ENCODE results near the gene RPL19. TPM values are rescaled to one million over a fixed set of nuclear protein-coding genes. Genes with fewer than 3 reads are reported as not detected.

Gene RPL19
- total and polyA plus RNA-seq, 2 experiments from 2014 or later, result 1,594 to 2,627 TPM

DNA sequence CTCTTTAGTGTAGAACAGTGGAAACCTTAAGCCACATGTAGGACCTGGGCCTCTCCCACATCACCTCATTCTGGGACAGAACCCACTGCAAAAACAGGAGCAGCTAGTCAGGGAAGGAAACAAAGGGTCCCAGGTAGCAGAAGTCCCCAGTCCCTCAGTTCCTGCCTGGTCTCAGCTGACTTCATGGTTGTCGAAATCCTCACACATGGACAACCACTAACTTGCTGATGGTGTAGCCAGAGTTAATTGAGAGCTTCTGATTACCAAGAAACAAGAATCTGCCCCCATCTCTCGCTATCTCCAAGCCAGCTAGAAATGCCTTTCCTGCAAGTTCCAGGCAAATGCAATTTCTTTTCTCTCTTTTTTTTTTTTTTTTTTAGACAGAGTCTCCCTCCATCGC, 30.6 kb upstream of the RPL19 start (continued):
- TF ChIP-seq, protein P1, sequence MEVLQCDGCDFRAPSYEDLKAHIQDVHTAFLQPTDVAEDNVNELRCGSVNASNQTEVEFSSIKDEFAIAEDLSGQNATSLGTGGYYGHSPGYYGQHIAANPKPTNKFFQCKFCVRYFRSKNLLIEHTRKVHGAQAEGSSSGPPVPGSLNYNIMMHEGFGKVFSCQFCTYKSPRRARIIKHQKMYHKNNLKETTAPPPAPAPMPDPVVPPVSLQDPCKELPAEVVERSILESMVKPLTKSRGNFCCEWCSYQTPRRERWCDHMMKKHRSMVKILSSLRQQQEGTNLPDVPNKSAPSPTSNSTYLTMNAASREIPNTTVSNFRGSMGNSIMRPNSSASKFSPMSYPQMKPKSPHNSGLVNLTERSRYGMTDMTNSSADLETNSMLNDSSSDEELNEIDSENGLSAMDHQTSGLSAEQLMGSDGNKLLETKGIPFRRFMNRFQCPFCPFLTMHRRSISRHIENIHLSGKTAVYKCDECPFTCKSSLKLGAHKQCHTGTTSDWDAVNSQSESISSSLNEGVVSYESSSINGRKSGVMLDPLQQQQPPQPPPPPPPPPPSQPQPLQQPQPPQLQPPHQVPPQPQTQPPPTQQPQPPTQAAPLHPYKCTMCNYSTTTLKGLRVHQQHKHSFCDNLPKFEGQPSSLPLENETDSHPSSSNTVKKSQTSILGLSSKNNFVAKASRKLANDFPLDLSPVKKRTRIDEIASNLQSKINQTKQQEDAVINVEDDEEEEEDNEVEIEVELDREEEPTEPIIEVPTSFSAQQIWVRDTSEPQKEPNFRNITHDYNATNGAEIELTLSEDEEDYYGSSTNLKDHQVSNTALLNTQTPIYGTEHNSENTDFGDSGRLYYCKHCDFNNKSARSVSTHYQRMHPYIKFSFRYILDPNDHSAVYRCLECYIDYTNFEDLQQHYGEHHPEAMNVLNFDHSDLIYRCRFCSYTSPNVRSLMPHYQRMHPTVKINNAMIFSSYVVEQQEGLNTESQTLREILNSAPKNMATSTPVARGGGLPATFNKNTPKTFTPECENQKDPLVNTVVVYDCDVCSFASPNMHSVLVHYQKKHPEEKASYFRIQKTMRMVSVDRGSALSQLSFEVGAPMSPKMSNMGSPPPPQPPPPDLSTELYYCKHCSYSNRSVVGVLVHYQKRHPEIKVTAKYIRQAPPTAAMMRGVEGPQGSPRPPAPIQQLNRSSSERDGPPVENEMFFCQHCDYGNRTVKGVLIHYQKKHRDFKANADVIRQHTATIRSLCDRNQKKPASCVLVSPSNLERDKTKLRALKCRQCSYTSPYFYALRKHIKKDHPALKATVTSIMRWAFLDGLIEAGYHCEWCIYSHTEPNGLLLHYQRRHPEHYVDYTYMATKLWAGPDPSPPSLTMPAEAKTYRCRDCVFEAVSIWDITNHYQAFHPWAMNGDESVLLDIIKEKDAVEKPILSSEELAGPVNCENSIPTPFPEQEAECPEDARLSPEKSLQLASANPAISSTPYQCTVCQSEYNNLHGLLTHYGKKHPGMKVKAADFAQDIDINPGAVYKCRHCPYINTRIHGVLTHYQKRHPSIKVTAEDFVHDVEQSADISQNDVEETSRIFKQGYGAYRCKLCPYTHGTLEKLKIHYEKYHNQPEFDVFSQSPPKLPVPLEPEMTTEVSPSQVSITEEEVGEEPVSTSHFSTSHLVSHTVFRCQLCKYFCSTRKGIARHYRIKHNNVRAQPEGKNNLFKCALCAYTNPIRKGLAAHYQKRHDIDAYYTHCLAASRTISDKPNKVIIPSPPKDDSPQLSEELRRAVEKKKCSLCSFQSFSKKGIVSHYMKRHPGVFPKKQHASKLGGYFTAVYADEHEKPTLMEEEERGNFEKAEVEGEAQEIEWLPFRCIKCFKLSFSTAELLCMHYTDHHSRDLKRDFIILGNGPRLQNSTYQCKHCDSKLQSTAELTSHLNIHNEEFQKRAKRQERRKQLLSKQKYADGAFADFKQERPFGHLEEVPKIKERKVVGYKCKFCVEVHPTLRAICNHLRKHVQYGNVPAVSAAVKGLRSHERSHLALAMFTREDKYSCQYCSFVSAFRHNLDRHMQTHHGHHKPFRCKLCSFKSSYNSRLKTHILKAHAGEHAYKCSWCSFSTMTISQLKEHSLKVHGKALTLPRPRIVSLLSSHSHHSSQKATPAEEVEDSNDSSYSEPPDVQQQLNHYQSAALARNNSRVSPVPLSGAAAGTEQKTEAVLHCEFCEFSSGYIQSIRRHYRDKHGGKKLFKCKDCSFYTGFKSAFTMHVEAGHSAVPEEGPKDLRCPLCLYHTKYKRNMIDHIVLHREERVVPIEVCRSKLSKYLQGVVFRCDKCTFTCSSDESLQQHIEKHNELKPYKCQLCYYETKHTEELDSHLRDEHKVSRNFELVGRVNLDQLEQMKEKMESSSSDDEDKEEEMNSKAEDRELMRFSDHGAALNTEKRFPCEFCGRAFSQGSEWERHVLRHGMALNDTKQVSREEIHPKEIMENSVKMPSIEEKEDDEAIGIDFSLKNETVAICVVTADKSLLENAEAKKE (CRISPR knock-in tag; IDR thresholded peaks at IDR 0.05), result no peak
- TF ChIP-seq CREB1 (CRISPR knock-in tag; IDR thresholded peaks at IDR 0.05; ENCODE audit: low read depth), result no peak
- TF ChIP-seq EZH2phosphoT487 (IDR thresholded peaks at IDR 0.05; ENCODE audit: unreplicated experiment), result no peak
- TF ChIP-seq ZNF331 (CRISPR knock-in tag; IDR thresholded peaks at IDR 0.05; ENCODE audit: low read depth), result no peak
- no peak for TF ChIP-seq STAT1 (IDR thresholded peaks at IDR 0.05; ENCODE audit: unreplicated experiment)
- TF ChIP-seq NANOG (IDR thresholded peaks at IDR 0.05; ENCODE audit: borderline replicate concordance), result no peak
- TF ChIP-seq, protein P2, sequence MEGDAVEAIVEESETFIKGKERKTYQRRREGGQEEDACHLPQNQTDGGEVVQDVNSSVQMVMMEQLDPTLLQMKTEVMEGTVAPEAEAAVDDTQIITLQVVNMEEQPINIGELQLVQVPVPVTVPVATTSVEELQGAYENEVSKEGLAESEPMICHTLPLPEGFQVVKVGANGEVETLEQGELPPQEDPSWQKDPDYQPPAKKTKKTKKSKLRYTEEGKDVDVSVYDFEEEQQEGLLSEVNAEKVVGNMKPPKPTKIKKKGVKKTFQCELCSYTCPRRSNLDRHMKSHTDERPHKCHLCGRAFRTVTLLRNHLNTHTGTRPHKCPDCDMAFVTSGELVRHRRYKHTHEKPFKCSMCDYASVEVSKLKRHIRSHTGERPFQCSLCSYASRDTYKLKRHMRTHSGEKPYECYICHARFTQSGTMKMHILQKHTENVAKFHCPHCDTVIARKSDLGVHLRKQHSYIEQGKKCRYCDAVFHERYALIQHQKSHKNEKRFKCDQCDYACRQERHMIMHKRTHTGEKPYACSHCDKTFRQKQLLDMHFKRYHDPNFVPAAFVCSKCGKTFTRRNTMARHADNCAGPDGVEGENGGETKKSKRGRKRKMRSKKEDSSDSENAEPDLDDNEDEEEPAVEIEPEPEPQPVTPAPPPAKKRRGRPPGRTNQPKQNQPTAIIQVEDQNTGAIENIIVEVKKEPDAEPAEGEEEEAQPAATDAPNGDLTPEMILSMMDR (conservative IDR thresholded peaks at IDR 0.05; ENCODE audit: low read depth in 2 of 2), result no peak
- TF ChIP-seq EZH2 (IDR thresholded peaks at IDR 0.05; ENCODE audit: low read depth, unreplicated experiment), result no peak

DNA sequence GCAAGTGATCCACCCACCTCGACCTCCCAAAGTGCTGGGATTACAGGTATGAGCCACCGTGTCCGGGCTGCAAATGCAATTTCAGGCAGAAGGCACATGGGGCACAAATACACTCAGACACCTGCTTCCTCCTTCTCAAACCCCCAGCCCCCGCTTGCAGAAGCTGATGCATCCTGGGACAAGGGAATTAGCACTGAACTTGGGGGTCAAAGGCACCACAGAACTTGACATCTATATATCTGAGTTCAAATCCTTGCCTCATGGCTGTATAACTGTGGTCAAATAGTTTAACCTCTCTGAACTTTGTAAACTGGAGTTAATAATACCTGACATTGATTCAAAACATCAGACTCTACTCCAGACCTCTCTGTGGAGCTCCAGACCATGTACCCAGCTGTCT, 30.0 kb upstream of the RPL19 start:
- H3K27ac ChIP-seq (ENCODE audit: low read depth), result no peak overlapping the region
- Mint-ChIP-seq H3K4me3 (no peak overlapping the region), H3K9me3 (peaks cover 9% of the 10 kb centered on the region; the same call in 2 of the 3 replicates), H3K27me3 (ENCODE audit: insufficient read depth, low read depth, poor library complexity) (peaks cover 24% of the 10 kb centered on the region), H3K36me3 (ENCODE audit: low read depth) (peaks cover 9% of the 10 kb centered on the region; the same call in 1 of the 3 replicates), H3K4me1 (peaks cover 28% of the 10 kb centered on the region), H3K27ac (no peak overlapping the region)
- H3K9me2 ChIP-seq (ENCODE audit: insufficient read depth), result no peaks in the 10 kb centered on the region
- H3K4me3 ChIP-seq, result no peak overlapping the region
- peaks cover 8% of the 10 kb centered on the region for H3F3A ChIP-seq (replicated peaks; ENCODE audit: low read depth)
- H3K27me3 ChIP-seq (ENCODE audit: insufficient read depth), result peaks cover 30% of the 10 kb centered on the region
- ATAC-seq (no peak), DNase-seq (ENCODE audit: low spot score) (no peak)
- H3K4me1 ChIP-seq (ENCODE audit: insufficient read depth), result peaks cover 30% of the 10 kb centered on the region
- no peaks in the 10 kb centered on the region for H3K36me3 ChIP-seq (ENCODE audit: insufficient read depth)
- H2AFZ ChIP-seq, result no peak overlapping the region
- no peaks in the 10 kb centered on the region for H3K79me2 ChIP-seq (replicated peaks; ENCODE audit: insufficient read depth)
- H4K20me1 ChIP-seq (replicated peaks; ENCODE audit: insufficient read depth), result no peaks in the 10 kb centered on the region
- no peak overlapping the region for H3K4me2 ChIP-seq
- TF ChIP-seq JUNB (IDR thresholded peaks at IDR 0.05; ENCODE audit: unreplicated experiment), result no peak
- TF ChIP-seq, protein P1 (CRISPR knock-in tag; IDR thresholded peaks at IDR 0.05), result no peak
